HCT116 (cell line): ENCODE measurements around the gene KCNIP4. TPM values are rescaled to one million over a fixed set of nuclear protein-coding genes. Genes with fewer than 3 reads are reported as not detected.

Experiments used
- ATAC-seq: fragments of 200-7000 bp; cut with Tn5 transposase; 2 replicates; pipeline ENCODE4 v1.9.1; 2020; ENCODE audit warnings: mild to moderate bottlenecking, moderate library complexity
- BruUV-seq: library from RNA; stranded (reverse); fragments of 400-500 nt; replicated peaks from 2 replicates; lab custom pipeline; 2021; lab: Mats Ljungman, UMichigan
- CTCF ChIA-PET: fragments of 300-600 bp; sonication (Branson Sonifier 250); formaldehyde crosslinking; loops from one replicate; lab custom pipeline; 2021; ENCODE audit warnings: antibody characterized with exemption; lab: Charles Lee
- POLR2A ChIA-PET: fragments of 300-600, 350-600 bp; sonication (Branson Sonifier 250); formaldehyde crosslinking; loops from one replicate; lab custom pipeline; 2021; ENCODE audit warnings: antibody characterized with exemption; lab: Charles Lee
- RAD21 ChIA-PET, 2 experiments: fragments of 300-600 bp; sonication (Branson Sonifier 250); formaldehyde crosslinking; loops; one replicate each; lab custom pipeline; 2023; ENCODE audit warnings: low total read pairs in 2 of 2; ENCODE audit not compliant: uncharacterized antibody in 2 of 2, unreplicated experiment in 2 of 2, low non-redundant PET in 1 of 2; lab: Charles Lee
- DNase-seq: peaks from one replicate; pipeline ENCODE4 v3.0.0-alpha.2; 2010; ENCODE audit warnings: low read depth, low spot score
- H2AFZ ChIP-seq: fragments of 200-600 bp; shearing (Covaris generic), sonication (generic); 2 replicates; pipeline ENCODE4 v1.6.1; 2017; ENCODE audit warnings: low read depth, mixed run types, mixed read lengths, antibody characterized with exemption, low read length; ENCODE audit not compliant: poor library complexity, severe bottlenecking
- H3K27ac ChIP-seq: 2 replicates; pipeline ENCODE4 v1.5.1; 2012; ENCODE audit warnings: low read depth, low read length
- H3K27me3 ChIP-seq: fragments of 200-600 bp; sonication (generic); 2 replicates; pipeline ENCODE4 v1.6.1; 2016; ENCODE audit warnings: mixed run types, low read length, mixed read lengths; ENCODE audit not compliant: insufficient read depth
- H3K36me3 ChIP-seq, 2 experiments: fragments of 200-500 bp in 1 of 2; fragments of 200-600 bp in 1 of 2; sonication (Bioruptor generic) in 1 of 2; sonication (generic) in 1 of 2; 2 replicates each; pipeline versions ENCODE4 v1.5.1 to v1.6.1; 2014 to 2016; ENCODE audit warnings: low read length in 2 of 2, inconsistent platforms in 1 of 2, mixed read lengths in 1 of 2, mixed run types in 1 of 2; ENCODE audit not compliant: insufficient read depth in 2 of 2, control insufficient read depth in 1 of 2
- H3K4me1 ChIP-seq, 2 experiments: fragments of 200-600 bp in 1 of 2; sonication (generic) in 1 of 2; 2 replicates each; pipeline versions ENCODE4 v1.5.1 to v1.6.1; 2012 to 2017; ENCODE audit warnings: low read length in 2 of 2, inconsistent platforms in 1 of 2, mild to moderate bottlenecking in 1 of 2, mixed read lengths in 1 of 2, mixed run types in 1 of 2, moderate library complexity in 1 of 2; ENCODE audit not compliant: insufficient read depth in 2 of 2, control insufficient read depth in 1 of 2
- H3K4me2 ChIP-seq: fragments of 200-600 bp; sonication (generic); 2 replicates; pipeline ENCODE4 v1.6.1; 2017; ENCODE audit warnings: mixed run types, low read length, mixed read lengths
- H3K4me3 ChIP-seq, 2 experiments: fragments of 200-600 bp in 1 of 2; sonication (generic) in 1 of 2; replicated peaks in 1 of 2; 2 replicates each; pipeline ENCODE4 v1.5.1; 2011 to 2016; ENCODE audit warnings: low read length in 2 of 2, control low read depth in 1 of 2, low read depth in 1 of 2, mild to moderate bottlenecking in 1 of 2, mixed read lengths in 1 of 2, mixed run types in 1 of 2
- H3K79me2 ChIP-seq: fragments of 200-600 bp; sonication (generic); 2 replicates; pipeline ENCODE4 v1.6.1; 2017; ENCODE audit warnings: mild to moderate bottlenecking, mixed run types, low read length, moderate library complexity, mixed read lengths; ENCODE audit not compliant: insufficient read depth
- H3K9ac ChIP-seq: fragments of 200-600 bp; sonication (generic); 2 replicates; pipeline ENCODE4 v1.6.1; 2016; ENCODE audit warnings: low read length, mixed read lengths
- H3K9me2 ChIP-seq: fragments of 200-600 bp; sonication (generic), shearing (Covaris generic); 2 replicates; pipeline ENCODE4 v1.6.1; 2017; ENCODE audit warnings: mixed run types, mild to moderate bottlenecking, moderate library complexity; ENCODE audit not compliant: insufficient read depth
- H3K9me3 ChIP-seq, 2 experiments: fragments of 200-500 bp in 1 of 2; fragments of 200-600 bp in 1 of 2; sonication (Bioruptor generic) in 1 of 2; sonication (generic) in 1 of 2; 2 replicates each; pipeline ENCODE4 v1.6.1; 2014 to 2017; ENCODE audit warnings: low read length in 2 of 2, mixed read lengths in 2 of 2, inconsistent platforms in 1 of 2, low read depth in 1 of 2, mild to moderate bottlenecking in 1 of 2, mixed run types in 1 of 2, moderate library complexity in 1 of 2; ENCODE audit not compliant: control insufficient read depth in 1 of 2, insufficient read depth in 1 of 2
- H4K20me1 ChIP-seq: fragments of 200-600 bp; sonication (generic), shearing (Covaris generic); 2 replicates; pipeline ENCODE4 v1.6.1; 2017; ENCODE audit warnings: mixed run types, mild to moderate bottlenecking, moderate library complexity; ENCODE audit not compliant: insufficient read depth
- CBX3 ChIP-seq: IDR thresholded peaks from 2 replicates; pipeline ENCODE4 v1.6.1; 2012; ENCODE audit warnings: low read depth
- EZH2 ChIP-seq: fragments of 200-600 bp; sonication (generic); IDR thresholded peaks from 2 replicates; pipeline ENCODE4 v1.6.1; 2017; ENCODE audit warnings: antibody characterized with exemption, mixed run types
- EZH2phosphoT487 ChIP-seq: fragments of 200-600 bp; IDR thresholded peaks from 2 replicates; pipeline ENCODE4 v1.6.1; 2018; ENCODE audit warnings: antibody characterized with exemption, borderline replicate concordance
- FOSL1 ChIP-seq: IDR thresholded peaks from 2 replicates; pipeline ENCODE4 v1.6.1; 2012; ENCODE audit warnings: low read depth
- POLR2AphosphoS5 ChIP-seq: IDR thresholded peaks from 2 replicates; pipeline ENCODE4 v1.6.1; 2011; ENCODE audit warnings: mild to moderate bottlenecking, low read depth, low read length, moderate library complexity
- RAD21 ChIP-seq: IDR thresholded peaks from 2 replicates; pipeline ENCODE4 v1.6.1; 2012; ENCODE audit warnings: low read depth, mild to moderate bottlenecking
- SIN3A ChIP-seq: IDR thresholded peaks from 2 replicates; pipeline ENCODE4 v1.6.1; 2012; ENCODE audit warnings: low read depth
- SP1 ChIP-seq: IDR thresholded peaks from 2 replicates; pipeline ENCODE4 v1.6.1; 2012; ENCODE audit warnings: low read depth
- SRF ChIP-seq: IDR thresholded peaks from 2 replicates; pipeline ENCODE4 v1.6.1; 2012; ENCODE audit warnings: low read depth
- YY1 ChIP-seq: IDR thresholded peaks from 2 replicates; pipeline ENCODE4 v1.6.1; 2011; ENCODE audit warnings: low read length, low read depth, moderate library complexity, mild to moderate bottlenecking; ENCODE audit not compliant: insufficient replicate concordance; ENCODE audit errors: extremely low read depth
- ZBTB33 ChIP-seq: IDR thresholded peaks from 2 replicates; pipeline ENCODE4 v1.6.1; 2011; ENCODE audit warnings: mild to moderate bottlenecking, low read length, moderate library complexity; ENCODE audit not compliant: insufficient replicate concordance; ENCODE audit errors: extremely low read depth
- intact Hi-C: fragments of 100-400 bp; cut with micrococcal nuclease; formaldehyde crosslinking; loops from 2 replicates; pipeline ENCODE4 v1.10.0; 2022
- total RNA-seq: library from RNA; stranded (reverse); gene quantifications from one replicate; pipeline ENCODE4 v1.2.1, GENCODE V29; 2021; ENCODE audit not compliant: unreplicated experiment
- TF ChIP-seq, protein P1 (sequence below): IDR thresholded peaks from 2 replicates; pipeline ENCODE4 v1.6.1; 2012; ENCODE audit warnings: low read depth

KCNIP4 gene
- total RNA-seq, 1 experiment from 2014 or later, result not detected

DNA sequence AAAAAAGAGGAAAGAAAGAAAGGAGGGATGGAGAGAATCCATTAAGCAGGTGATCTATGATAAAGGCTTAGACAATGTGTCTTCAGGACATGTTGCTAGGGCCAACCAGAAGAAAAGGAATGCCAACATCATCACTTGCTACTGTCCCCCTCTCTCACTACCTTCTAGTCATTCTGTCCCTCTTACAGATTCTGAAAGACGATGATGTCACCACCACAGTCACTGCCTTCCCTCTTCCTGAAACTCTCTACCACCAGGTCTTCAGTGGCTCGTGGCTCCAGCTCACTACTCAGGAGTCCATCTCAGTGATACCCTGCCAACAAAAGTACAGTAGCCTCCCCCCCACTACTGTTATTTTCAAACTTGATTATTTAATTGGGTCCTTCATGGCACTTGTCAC is 64.0 kb downstream of the KCNIP4 start:
- no peak overlapping the region for H3K9ac ChIP-seq
- no TSS peak for BruUV-seq
- H4K20me1 ChIP-seq, result no peaks in the 10 kb centered on the region
- H2AFZ ChIP-seq, result no peak overlapping the region
- intact Hi-C loops, result no loop called here
- H3K9me2 ChIP-seq, result no peaks in the 10 kb centered on the region
- ATAC-seq (no peak), DNase-seq (no peak)
- no peaks in the 10 kb centered on the region for H3K27me3 ChIP-seq
- H3K36me3 ChIP-seq, result no peaks in the 10 kb centered on the region
- H3K27ac ChIP-seq, result no peak overlapping the region
- TF ChIP-seq, protein P1, sequence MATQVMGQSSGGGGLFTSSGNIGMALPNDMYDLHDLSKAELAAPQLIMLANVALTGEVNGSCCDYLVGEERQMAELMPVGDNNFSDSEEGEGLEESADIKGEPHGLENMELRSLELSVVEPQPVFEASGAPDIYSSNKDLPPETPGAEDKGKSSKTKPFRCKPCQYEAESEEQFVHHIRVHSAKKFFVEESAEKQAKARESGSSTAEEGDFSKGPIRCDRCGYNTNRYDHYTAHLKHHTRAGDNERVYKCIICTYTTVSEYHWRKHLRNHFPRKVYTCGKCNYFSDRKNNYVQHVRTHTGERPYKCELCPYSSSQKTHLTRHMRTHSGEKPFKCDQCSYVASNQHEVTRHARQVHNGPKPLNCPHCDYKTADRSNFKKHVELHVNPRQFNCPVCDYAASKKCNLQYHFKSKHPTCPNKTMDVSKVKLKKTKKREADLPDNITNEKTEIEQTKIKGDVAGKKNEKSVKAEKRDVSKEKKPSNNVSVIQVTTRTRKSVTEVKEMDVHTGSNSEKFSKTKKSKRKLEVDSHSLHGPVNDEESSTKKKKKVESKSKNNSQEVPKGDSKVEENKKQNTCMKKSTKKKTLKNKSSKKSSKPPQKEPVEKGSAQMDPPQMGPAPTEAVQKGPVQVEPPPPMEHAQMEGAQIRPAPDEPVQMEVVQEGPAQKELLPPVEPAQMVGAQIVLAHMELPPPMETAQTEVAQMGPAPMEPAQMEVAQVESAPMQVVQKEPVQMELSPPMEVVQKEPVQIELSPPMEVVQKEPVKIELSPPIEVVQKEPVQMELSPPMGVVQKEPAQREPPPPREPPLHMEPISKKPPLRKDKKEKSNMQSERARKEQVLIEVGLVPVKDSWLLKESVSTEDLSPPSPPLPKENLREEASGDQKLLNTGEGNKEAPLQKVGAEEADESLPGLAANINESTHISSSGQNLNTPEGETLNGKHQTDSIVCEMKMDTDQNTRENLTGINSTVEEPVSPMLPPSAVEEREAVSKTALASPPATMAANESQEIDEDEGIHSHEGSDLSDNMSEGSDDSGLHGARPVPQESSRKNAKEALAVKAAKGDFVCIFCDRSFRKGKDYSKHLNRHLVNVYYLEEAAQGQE, result no peak
- CTCF ChIA-PET, result no interaction called here
- POLR2A ChIA-PET, result no interaction called here
- H3K4me2 ChIP-seq, result no peak overlapping the region
- peaks cover under 1 to 4% of the 10 kb centered on the region in 2 experiments; a peak in 2 of 4 replicates for H3K9me3 ChIP-seq
- no peak overlapping the region for H3K4me3 ChIP-seq
- RAD21 ChIA-PET, result no interaction called here
- H3K4me1 ChIP-seq, result no peaks in the 10 kb centered on the region
- H3K79me2 ChIP-seq, result no peaks in the 10 kb centered on the region

DNA sequence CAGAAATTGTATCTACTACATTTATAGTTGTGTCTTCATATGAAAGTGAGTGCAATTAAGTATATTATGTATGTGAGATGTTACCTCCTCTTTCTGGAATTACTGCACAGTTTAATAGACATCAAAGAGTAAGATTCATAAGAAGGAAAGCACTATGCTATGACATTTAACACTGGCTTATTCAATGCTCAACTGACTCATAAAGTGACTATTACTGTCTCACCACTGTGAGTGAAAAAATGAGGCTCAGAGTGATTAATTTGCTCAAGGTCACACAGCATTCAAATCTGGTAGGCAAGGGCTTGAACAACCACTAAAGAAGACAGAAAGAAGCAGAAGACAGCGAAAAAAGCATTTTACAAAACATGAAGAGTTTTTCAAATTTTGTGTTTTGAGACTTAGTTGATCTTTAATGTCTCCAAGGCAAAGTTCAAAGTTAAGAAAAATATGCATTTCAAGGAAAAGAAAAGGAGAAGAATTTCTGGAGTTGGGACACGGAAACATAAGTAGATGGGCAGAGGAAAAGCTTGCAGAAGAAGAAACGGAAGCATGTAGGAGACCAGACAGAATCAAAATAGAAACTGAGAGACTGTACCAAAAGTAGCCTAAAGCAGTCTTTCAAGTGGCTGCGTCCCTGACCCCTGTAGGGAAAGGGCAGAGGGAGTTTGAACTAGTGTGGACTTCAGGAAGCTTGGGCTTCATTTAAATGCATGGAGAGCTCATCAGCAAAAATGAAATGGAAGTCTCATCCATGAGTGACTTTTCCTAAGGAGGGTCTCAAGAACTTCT is 66.3 kb downstream of the KCNIP4 start:
- H3K9ac ChIP-seq, result no peak overlapping the region
- DNase-seq (no peak), ATAC-seq (no peak)
- H3K9me2 ChIP-seq, result no peaks in the 10 kb centered on the region
- no peaks in the 10 kb centered on the region for H3K27me3 ChIP-seq
- no peaks in the 10 kb centered on the region for H3K79me2 ChIP-seq
- CTCF ChIA-PET, result no interaction called here
- no peak overlapping the region for H3K4me2 ChIP-seq
- intact Hi-C loops, result no loop called here
- no TSS peak for BruUV-seq
- no peak overlapping the region for H3K27ac ChIP-seq
- no peak overlapping the region for H3K4me3 ChIP-seq
- H3K9me3 ChIP-seq, result peaks cover 0 to 4% of the 10 kb centered on the region in 2 experiments; a peak in 1 of 4 replicates
- H3K4me1 ChIP-seq, result no peaks in the 10 kb centered on the region
- no peaks in the 10 kb centered on the region for H4K20me1 ChIP-seq
- RAD21 ChIA-PET, result no interaction called here
- no peak overlapping the region for H2AFZ ChIP-seq
- POLR2A ChIA-PET, result no interaction called here
- H3K36me3 ChIP-seq, result no peaks in the 10 kb centered on the region
- TF ChIP-seq FOSL1, result no peak
- no peak for TF ChIP-seq POLR2AphosphoS5
- no peak for TF ChIP-seq RAD21
- TF ChIP-seq SP1, result no peak
- no peak for TF ChIP-seq CBX3
- TF ChIP-seq SRF, result no peak
- no peak for TF ChIP-seq ZBTB33
- no peak for TF ChIP-seq YY1
- no peak for TF ChIP-seq EZH2phosphoT487
- no peak for TF ChIP-seq EZH2
- no peak for TF ChIP-seq SIN3A
